MV-4-11 (cell line): ENCODE measurements around the gene SWAP70.
A peak's percentile ranks its signal among the peaks of the same experiment; 100 is the strongest.
"Not testable (repeated sequence)": the region's sequence is repeated elsewhere in the genome, so short reads cannot be mapped to it uniquely, and the experiment has no call there.

Source experiments
- DNase-seq: peaks from one replicate; lab custom pipeline; 2025; lab: John Stamatoyannopoulos, UW

The SWAP70 gene

GRCh38 chr11:9722023-9722422 lies 58.1 kb downstream of the SWAP70 start:
- DNase-seq = no peak

GRCh38 chr11:9722893-9723292 lies 59.0 kb downstream of the SWAP70 start:
- DNase-seq = no peak

- DNase-seq = no peak
Observed at GRCh38 chr11:9726321-9727022, 62.6 kb downstream of the SWAP70 start.

- no peak for DNase-seq
Observed at GRCh38 chr11:9728058-9728457, 64.2 kb downstream of the SWAP70 start.

GRCh38 chr11:9731256-9731655 lies 67.4 kb downstream of the SWAP70 start:
- DNase-seq = no peak

GRCh38 chr11:9732453-9732852 lies 68.6 kb downstream of the SWAP70 start:
- no peak for DNase-seq

- no peak for DNase-seq
Observed at GRCh38 chr11:9733212-9733611, 69.3 kb downstream of the SWAP70 start.

- no peak for DNase-seq
Observed at GRCh38 chr11:9735236-9735635, 71.4 kb downstream of the SWAP70 start.

- no peak for DNase-seq
Observed at GRCh38 chr11:9735919-9736318, 72.0 kb downstream of the SWAP70 start.

GRCh38 chr11:9736365-9736764 lies 72.5 kb downstream of the SWAP70 start:
- no peak for DNase-seq

GRCh38 chr11:9738116-9738515 lies 74.2 kb downstream of the SWAP70 start:
- no peak for DNase-seq

- no peak for DNase-seq
Observed at GRCh38 chr11:9738707-9739106, 74.8 kb downstream of the SWAP70 start.

GRCh38 chr11:9739123-9739900 lies 75.4 kb downstream of the SWAP70 start:
- peak; percentile 76 for DNase-seq

- no peak for DNase-seq
Observed at GRCh38 chr11:9740202-9740883, 76.5 kb downstream of the SWAP70 start.

- DNase-seq = no peak
Observed at GRCh38 chr11:9741260-9741659, 77.4 kb downstream of the SWAP70 start.

- not testable (repeated sequence) for DNase-seq
Observed at GRCh38 chr11:9743512-9743911, 79.6 kb downstream of the SWAP70 start.

GRCh38 chr11:9745411-9746211 lies 81.7 kb downstream of the SWAP70 start:
- peak; percentile 76 for DNase-seq

- no peak for DNase-seq
Observed at GRCh38 chr11:9747229-9747628, 83.4 kb downstream of the SWAP70 start.

GRCh38 chr11:9747828-9748227 lies 84.0 kb downstream of the SWAP70 start:
- DNase-seq = no peak

GRCh38 chr11:9748361-9748970 lies 84.6 kb downstream of the SWAP70 start:
- peak; percentile 86 for DNase-seq

GRCh38 chr11:9750551-9750950 lies 86.7 kb downstream of the SWAP70 start:
- DNase-seq = no peak

GRCh38 chr11:9752091-9752490 lies 88.2 kb downstream of the SWAP70 start:
- peak; percentile 35 for DNase-seq
